H1 (cell line): ENCODE measurements around the gene PGAM5.

Experiments used
- CHD2 ChIP-seq: IDR thresholded peaks from 2 replicates; pipeline ENCODE4 v1.6.1; 2012; ENCODE audit warnings: low read length, improper control_type of control experiment
- CTCF ChIP-seq, 3 experiments: IDR thresholded peaks; 1 replicate in 2 of 3; 2 replicates in 1 of 3; pipeline versions ENCODE4 v1.5.1 to v1.6.1; 2011; ENCODE audit warnings: low read length in 3 of 3, mild to moderate bottlenecking in 3 of 3, inconsistent platforms in 2 of 3, low read depth in 1 of 3, moderate library complexity in 1 of 3; ENCODE audit not compliant: insufficient read depth in 1 of 3; ENCODE audit errors: control extremely low read depth in 1 of 3
- EZH2 ChIP-seq: fragments of 200-600 bp; sonication (generic); IDR thresholded peaks from 2 replicates; pipeline ENCODE4 v1.7.1; 2012; ENCODE audit warnings: low read depth, mild to moderate bottlenecking, moderate library complexity, low read length, inconsistent platforms; ENCODE audit not compliant: severe bottlenecking
- HDAC6 ChIP-seq: IDR thresholded peaks from one replicate; pipeline ENCODE4 v1.7.1; 2012; ENCODE audit warnings: low read depth, mild to moderate bottlenecking, inconsistent platforms, low read length, moderate library complexity
- JUND ChIP-seq: IDR thresholded peaks from 2 replicates; pipeline ENCODE4 v1.6.1; 2011; ENCODE audit warnings: mild to moderate bottlenecking, improper control_type of control experiment, low read length
- PHF8 ChIP-seq: fragments of 200-600 bp; sonication (generic); conservative IDR thresholded peaks from 2 replicates; pipeline ENCODE4 v1.7.1; 2012; ENCODE audit warnings: low read depth, mild to moderate bottlenecking, inconsistent platforms, low read length, moderate library complexity
- POLR2A ChIP-seq, 2 experiments: IDR thresholded peaks; 1 replicate in 1 of 2; 2 replicates in 1 of 2; pipeline ENCODE4 v1.6.1; 2011; ENCODE audit warnings: low read depth in 2 of 2, low read length in 2 of 2, mild to moderate bottlenecking in 2 of 2; ENCODE audit errors: control extremely low read depth in 1 of 2
- RNF2 ChIP-seq: fragments of 200-900, 300-1000 bp; sonication (generic); IDR thresholded peaks from 2 replicates; pipeline ENCODE4 v1.7.1; 2016; ENCODE audit warnings: borderline replicate concordance, low read depth, mild to moderate bottlenecking, antibody characterized with exemption, low read length; ENCODE audit not compliant: poor library complexity, severe bottlenecking; ENCODE audit errors: missing control alignments
- USF2 ChIP-seq: IDR thresholded peaks from 2 replicates; pipeline ENCODE4 v1.6.1; 2011; ENCODE audit warnings: low read length, improper control_type of control experiment
- YY1 ChIP-seq: IDR thresholded peaks from 2 replicates; pipeline ENCODE4 v1.6.1; 2011; ENCODE audit warnings: low read depth, mild to moderate bottlenecking, low read length

GRCh38 chr12:132746613-132747012 is 36.0 kb downstream of the PGAM5 start:
- TF ChIP-seq HDAC6 (no peak), EZH2 (no peak), RNF2 (no peak), PHF8 (no peak), CHD2 (no peak), YY1 (no peak), JUND (no peak), POLR2A (IDR thresholded peaks at IDR 0.05; ENCODE audit: control extremely low read depth in 1 of 2, low read depth in 2 of 2, low read length in 2 of 2) (no peak), USF2 (no peak), CTCF (IDR thresholded peaks at IDR 0.05; ENCODE audit: control extremely low read depth in 1 of 3, insufficient read depth in 1 of 3, low read depth in 1 of 3, low read length in 3 of 3) (no peak)
